H54 (cell line): ENCODE data around the gene FGFBP1.

Experiments
- DNase-seq: peaks from one replicate; pipeline ENCODE4 v3.0.0; 2011; ENCODE audit warnings: low spot score, mixed read lengths; ENCODE audit not compliant: insufficient read length
- FAIRE-seq: peaks from 3 replicates; lab custom pipeline; 2011; peaks lifted over from hg19 to GRCh38; lab: Jason Lieb, UNC
- POLR2A ChIP-seq: IDR thresholded peaks from 2 replicates; pipeline ENCODE4 v1.6.1; 2011; ENCODE audit warnings: low read depth, mild to moderate bottlenecking, low read length

The FGFBP1 gene

DNA sequence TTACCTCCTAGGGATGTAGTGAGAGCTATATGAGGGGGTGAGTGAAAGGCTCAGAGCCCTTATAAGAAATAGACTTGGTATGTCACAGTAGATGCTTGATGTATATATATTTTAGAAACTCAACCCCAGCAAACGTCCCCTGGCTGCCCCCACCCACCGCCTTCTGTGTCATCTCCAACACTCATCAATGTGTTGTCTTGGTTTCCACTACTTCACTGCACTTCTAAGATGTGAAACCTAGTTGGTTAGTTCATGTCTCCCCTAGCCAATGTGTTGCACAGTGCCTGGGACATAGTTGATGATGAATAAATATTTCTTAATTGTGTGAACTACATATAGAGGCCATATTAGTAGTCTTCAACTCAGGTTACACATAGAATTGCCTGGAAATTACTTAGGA is 20.0 kb upstream of the FGFBP1 start:
- FAIRE-seq = no peak

DNA sequence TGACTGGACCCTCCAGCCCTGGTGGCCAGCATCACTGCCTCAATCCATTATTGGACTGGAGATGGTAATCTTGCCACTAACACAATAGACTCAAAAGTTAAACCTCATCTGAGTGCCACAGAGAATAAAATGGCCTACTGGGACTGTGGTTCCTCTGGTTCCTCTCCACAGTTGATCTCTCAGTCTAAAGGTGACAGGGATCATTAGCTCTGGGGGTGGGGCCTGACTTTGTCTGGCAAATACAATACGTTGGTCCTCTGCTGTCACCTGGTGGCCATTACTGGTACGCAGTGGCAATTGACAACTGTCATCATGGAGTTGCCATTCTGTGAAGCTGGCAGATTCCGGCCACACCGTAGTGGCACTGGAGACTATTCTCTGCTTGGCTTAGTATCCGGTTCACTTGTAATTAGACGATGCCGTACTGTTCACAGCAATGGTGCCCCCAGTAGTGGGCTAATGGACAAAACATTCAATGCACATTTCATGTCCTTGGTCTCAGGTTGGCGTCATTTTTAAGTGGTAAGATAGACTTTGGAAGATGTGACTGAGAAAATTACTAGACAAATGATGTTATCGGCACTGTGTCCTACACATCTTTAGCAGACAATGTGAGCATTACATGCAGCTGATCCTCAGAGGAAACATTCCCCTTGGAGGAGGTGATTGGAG is 17.8 kb upstream of the FGFBP1 start:
- FAIRE-seq (no peak), DNase-seq (peak; percentile 36)
- TF ChIP-seq POLR2A = no peak

More for the DNA sequence above, 20.0 kb upstream of the FGFBP1 start:
- no peak for TF ChIP-seq POLR2A
- DNase-seq = no peak

DNA sequence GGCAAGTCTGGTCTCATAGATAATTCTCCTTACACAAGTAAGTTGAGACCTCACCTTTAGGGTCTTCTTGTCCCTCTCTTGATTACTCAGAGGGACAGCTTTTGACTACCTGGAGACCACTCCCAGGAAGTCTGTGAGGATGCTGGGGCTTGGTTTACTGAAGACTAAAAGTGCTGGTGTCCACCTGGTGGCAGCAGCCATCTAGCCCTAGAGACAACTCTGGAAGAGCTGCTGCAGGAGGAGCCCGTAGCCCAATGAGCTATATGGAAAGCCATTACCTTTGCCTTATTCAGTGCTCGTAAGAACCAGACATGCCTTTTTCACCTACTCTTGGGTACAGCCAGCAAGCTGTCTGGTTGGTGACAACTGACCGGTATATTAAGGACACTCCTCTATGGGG is 17.1 kb upstream of the FGFBP1 start:
- no peak for FAIRE-seq
- DNase-seq = no peak
- no peak for TF ChIP-seq POLR2A

DNA sequence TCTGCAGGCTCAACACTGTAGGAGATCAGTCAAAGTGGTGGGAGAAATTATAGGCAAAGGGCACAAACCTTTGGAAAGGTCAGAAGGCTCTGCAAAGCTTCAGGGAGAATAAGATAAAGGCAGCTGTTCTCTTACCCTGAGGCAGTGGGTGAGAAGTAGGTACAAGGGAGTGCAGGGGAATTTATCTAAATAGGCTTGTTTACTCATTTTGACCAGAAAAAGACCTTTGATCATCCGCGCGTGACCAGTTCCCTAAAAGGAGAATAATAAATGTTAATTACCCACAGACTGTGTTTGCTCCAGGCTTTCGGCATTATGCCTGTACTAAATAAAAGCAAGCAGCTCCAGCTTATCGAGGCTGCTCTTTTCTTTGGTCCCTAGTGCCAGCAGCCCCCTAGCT is 15.1 kb upstream of the FGFBP1 start:
- FAIRE-seq (no peak), DNase-seq (no peak)
- no peak for TF ChIP-seq POLR2A

DNA sequence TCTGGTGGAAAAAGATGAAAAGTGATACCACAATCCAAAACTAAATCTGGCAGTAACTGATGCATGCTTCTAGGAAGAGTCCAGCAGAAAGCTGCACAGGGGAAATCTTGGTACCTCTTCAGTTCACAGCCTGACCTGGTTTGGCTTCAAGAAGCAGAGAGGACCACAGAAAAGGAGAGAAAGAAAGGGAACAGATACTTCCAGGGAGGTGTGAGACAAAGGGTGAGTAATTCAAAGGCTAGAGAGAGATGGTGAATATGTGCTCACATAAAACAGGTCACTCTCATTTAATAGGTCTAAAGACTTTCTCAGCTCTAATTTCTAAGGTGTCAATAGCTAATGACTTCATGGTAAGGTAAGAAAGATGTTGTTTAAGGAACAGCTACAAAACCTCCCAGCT is 13.2 kb upstream of the FGFBP1 start:
- DNase-seq (no peak), FAIRE-seq (no peak)
- no peak for TF ChIP-seq POLR2A

DNA sequence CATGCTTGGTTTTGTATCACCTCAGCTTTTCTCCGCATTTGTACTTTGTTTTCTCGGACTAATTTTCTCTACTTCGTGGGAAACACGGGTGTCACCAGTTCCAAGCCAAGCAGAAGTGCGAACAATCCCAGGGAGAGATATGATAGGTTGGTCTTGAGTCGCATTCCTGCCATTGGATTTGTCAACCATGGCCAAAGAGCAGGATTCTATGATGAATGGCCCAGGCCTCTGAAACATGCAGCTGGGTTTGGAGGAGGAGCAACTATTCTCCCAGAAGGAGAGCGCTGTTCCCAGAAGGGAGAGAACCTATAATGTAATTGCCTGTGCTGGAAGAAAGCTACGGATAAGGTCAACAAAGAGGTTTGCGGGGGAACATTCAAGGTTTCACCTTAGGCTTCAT is 10.3 kb upstream of the FGFBP1 start:
- TF ChIP-seq POLR2A = no peak
- FAIRE-seq (no peak), DNase-seq (no peak)

DNA sequence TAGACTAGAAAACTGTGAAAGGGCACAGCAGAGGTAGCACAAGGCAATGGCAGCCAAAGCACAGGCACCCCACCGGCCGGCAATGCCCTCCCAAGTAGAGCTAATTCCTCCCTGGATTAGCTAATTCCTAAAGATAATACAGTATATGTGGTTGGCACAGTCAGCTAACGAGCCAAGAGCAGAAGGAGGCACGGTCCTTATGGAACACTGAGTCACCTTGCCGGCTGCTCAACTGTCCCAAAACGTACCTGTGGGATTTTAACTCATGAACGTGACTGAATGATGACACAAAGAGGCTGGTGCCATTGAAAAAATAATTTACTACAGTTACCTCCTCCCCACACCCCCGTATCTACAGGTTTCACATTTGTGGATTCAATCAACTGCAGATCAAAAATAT is 9.1 kb upstream of the FGFBP1 start:
- no peak for TF ChIP-seq POLR2A
- DNase-seq (no peak), FAIRE-seq (no peak)

DNA sequence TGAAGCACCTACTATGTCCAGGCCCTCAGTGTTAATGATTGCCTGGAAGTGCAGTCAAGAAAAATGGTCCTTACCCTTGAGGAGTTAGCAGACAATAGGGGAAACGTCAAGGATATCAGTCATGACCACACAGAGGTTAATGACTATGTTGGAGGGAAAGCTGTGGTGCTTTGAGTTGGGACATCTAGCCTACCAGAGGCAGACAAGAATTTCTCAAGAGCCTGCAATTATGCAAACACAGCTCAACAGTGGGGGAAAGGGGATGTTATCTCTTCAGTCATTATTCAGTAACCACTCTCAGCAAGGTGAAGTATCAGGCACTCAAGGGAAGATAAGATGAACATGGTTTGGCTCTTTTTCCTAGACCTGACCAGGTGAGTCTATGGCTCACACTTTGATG is 7.0 kb upstream of the FGFBP1 start:
- DNase-seq (no peak), FAIRE-seq (no peak)
- no peak for TF ChIP-seq POLR2A

DNA sequence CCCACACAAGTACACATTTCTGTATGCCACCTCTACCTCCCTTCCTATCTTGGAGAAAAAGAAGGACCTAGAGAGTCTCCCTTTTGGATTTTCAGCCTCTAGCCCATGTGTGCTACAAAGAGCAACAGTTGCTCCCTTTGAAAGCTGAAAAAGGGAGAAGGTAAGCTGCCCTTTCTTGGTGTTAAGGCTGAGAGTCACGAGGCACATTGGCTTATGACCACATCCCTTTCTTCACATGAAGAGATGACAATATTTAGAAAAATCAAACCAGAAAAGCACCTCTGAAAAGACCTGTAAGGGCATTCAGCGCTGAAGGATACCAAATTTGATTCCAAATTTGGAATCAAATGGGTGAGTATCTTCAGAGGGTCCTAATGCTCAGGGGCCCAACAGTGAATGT is 6.4 kb upstream of the FGFBP1 start:
- FAIRE-seq (no peak), DNase-seq (no peak)
- TF ChIP-seq POLR2A = no peak

DNA sequence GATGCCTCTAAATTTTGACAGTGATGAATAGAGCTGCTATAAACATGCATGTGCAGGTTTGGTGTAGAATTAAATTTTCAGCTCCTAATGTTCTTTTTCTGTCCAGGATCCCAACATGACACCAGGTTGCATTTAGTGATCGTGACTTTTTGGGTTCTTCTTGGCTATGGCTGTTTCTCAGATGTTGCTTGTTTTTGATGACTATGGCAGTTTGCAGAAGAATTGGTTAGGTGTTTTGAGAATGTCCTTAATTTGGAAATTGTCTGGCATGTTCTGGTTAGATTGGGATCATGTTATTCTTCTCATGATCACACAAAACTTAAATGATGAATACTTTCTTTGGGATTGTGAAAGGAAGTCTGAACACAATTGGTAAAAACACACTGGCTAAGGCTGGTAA is 3.7 kb upstream of the FGFBP1 start:
- FAIRE-seq = no peak
- no peak for TF ChIP-seq POLR2A
- DNase-seq = no peak

DNA sequence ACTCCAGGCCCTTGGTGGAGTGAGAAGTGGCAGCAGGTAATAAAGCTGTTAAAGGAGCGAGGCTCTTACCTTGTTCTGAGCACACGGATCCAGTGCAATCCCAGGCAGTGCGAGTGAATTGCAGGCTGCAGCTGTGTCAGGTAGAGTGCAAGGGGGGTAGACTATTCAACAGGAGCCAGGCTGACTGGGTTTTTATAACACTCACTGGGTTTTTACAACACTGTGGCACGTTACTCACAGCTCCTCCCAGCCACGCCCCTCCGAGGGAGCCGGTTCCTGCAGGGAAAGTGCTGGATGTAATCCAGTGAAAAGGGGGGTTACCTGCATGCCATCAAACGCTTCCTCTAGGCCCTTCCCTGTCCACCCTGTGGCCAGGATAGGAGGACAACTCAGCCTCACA is 358 bp downstream of the FGFBP1 start:
- FAIRE-seq (no peak), DNase-seq (no peak)
- no peak for TF ChIP-seq POLR2A

DNA sequence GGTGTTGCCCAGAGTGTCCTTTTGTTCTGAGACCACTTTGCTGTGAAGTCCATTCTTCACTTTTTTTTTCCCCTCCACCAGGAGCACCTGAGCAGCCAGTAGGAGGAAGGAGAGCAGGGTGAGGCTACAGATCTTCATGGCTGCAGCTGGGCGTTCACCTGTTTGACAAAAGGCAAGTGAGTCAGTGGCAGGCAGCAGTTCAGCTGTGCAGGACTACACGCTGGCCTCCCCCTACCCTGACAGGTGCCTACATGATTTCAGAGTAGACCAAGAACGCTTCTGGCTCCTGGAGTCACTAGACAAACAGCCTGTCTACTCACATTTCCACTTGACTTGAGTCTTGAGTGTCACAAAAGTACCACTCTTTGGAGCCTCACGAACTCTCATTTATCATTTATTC is 2.0 kb downstream of the FGFBP1 start:
- no peak for TF ChIP-seq POLR2A
- FAIRE-seq (no peak), DNase-seq (no peak)

DNA sequence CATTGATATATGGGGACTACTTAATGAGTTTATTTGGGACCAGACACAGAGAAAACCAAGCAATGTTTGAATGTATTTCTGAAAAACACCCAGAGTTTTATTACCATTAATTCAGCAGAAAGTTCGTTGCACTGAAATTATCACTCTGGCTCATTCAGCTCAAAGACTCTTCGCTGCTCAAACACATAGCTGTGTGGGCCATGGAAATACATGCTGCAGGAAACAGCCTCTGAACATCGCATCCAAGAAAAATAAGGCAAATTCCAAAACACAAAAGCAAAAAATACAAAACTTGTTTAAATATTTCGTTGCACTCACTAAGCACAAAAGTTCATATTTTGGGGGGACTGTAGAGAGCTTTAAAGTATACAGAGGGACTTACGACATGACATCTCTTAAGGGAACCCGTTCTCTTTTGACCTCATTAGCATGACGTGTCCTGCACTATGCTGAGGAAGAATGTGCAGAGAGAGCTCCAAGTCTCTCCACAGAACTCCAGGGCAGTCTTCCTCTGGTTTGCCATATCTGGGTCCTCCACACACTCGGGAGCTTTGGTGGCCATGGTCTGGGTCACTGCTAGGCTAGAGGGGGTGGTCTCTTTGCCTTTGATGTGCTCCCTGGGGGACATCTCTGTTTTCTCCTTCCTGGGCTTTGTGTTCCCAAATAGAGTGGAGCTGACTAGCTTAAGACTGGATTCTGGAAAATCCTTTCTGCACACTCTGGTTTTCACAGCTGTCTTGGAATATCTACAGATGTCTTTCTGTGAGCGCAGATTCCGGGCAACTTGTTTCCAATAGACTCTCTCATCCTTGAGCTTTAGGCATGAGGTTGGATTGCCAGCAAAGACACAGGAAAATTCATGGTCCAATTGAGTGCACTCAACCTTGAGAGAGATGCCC is 2.8 kb downstream of the FGFBP1 start:
- DNase-seq = no peak
- TF ChIP-seq POLR2A = no peak
- FAIRE-seq = no peak

DNA sequence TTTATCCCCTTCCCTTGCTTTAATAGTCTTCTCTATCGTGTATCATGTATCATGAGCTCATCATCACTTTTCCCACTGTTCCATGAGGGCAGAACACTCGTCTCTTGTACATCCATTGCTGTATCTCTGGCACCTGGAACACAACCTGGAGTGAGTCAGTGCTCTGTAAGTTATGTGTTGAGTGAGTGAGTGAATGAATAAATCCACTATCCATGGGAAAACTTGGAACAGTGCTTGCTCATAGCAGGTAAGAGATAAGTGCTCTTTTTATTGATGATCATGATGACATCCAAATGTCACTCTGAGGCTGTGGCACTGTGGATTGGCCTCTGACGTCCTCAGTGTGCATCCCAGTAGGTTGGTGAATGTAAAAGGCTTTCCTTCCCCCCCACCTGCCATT is 4.3 kb downstream of the FGFBP1 start:
- no peak for DNase-seq
- FAIRE-seq = no peak
- no peak for TF ChIP-seq POLR2A
